ENCODE measurements around the gene KAT5.

Gene KAT5

DNA sequence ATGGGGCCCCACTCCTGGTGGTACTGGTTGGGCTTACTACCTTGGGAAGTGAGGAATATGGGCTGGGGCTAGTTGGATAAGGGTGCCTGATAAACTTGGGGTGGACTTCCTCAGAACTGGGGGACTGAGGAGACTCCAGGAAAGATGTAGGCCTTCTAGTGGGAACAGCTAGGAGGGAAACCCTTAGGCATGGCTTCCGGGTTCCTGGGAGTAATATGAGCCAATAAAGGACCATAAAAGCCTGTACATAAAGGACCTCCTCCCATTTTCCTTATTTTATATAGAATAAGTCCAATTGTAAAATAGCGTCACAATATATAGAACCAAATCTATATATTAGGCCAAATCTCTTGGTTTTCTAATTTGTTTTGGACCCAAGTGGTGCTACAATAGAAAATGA lies 27.0 kb downstream of the KAT5 start:
- TF ChIP-seq, protein P1, sequence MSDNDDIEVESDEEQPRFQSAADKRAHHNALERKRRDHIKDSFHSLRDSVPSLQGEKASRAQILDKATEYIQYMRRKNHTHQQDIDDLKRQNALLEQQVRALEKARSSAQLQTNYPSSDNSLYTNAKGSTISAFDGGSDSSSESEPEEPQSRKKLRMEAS (IDR thresholded peaks at IDR 0.05), result no peak
- TF ChIP-seq YY1 (IDR thresholded peaks at IDR 0.05; ENCODE audit: low read depth), result no peak
- TF ChIP-seq, protein P2, sequence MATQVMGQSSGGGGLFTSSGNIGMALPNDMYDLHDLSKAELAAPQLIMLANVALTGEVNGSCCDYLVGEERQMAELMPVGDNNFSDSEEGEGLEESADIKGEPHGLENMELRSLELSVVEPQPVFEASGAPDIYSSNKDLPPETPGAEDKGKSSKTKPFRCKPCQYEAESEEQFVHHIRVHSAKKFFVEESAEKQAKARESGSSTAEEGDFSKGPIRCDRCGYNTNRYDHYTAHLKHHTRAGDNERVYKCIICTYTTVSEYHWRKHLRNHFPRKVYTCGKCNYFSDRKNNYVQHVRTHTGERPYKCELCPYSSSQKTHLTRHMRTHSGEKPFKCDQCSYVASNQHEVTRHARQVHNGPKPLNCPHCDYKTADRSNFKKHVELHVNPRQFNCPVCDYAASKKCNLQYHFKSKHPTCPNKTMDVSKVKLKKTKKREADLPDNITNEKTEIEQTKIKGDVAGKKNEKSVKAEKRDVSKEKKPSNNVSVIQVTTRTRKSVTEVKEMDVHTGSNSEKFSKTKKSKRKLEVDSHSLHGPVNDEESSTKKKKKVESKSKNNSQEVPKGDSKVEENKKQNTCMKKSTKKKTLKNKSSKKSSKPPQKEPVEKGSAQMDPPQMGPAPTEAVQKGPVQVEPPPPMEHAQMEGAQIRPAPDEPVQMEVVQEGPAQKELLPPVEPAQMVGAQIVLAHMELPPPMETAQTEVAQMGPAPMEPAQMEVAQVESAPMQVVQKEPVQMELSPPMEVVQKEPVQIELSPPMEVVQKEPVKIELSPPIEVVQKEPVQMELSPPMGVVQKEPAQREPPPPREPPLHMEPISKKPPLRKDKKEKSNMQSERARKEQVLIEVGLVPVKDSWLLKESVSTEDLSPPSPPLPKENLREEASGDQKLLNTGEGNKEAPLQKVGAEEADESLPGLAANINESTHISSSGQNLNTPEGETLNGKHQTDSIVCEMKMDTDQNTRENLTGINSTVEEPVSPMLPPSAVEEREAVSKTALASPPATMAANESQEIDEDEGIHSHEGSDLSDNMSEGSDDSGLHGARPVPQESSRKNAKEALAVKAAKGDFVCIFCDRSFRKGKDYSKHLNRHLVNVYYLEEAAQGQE (IDR thresholded peaks at IDR 0.05; ENCODE audit: low read depth), result no peak

DNA sequence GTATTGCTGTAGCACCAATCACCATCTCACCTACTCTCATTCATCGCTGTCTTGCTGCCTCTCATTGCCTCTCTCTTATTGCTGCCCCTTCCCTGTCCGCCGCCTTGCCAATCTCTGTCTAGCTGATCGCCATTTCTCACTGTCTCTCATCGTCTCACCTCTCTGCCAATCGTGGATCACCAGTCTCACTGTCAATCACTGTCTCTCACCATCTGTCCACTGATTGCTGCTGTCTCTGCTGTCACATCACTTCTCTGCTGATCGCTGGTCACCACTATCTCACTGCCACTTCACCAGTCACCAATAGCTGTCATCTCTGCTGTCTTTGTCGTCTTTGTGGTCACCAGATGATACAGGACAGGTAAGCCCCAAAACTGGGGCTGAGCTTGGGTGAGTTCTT lies 29.1 kb downstream of the KAT5 start:
- TF ChIP-seq, protein P3, sequence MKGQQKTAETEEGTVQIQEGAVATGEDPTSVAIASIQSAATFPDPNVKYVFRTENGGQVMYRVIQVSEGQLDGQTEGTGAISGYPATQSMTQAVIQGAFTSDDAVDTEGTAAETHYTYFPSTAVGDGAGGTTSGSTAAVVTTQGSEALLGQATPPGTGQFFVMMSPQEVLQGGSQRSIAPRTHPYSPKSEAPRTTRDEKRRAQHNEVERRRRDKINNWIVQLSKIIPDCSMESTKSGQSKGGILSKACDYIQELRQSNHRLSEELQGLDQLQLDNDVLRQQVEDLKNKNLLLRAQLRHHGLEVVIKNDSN (IDR thresholded peaks at IDR 0.05), result no peak
- TF ChIP-seq ZBTB7A (IDR thresholded peaks at IDR 0.05; ENCODE audit: low read depth) (no peak), RAD21 (IDR thresholded peaks at IDR 0.05; ENCODE audit: low read depth) (no peak), TAF1 (IDR thresholded peaks at IDR 0.05; ENCODE audit: low read depth) (no peak), EGR1 (IDR thresholded peaks at IDR 0.05) (no peak), CEBPB (IDR thresholded peaks at IDR 0.05) (no peak), EP300 (IDR thresholded peaks at IDR 0.05; ENCODE audit: borderline replicate concordance) (no peak), TEAD4 (IDR thresholded peaks at IDR 0.05) (no peak), YY1 (IDR thresholded peaks at IDR 0.05; ENCODE audit: low read depth) (no peak), FOXM1 (IDR thresholded peaks at IDR 0.05; ENCODE audit: borderline replicate concordance, low read depth) (no peak), CREB1 (IDR thresholded peaks at IDR 0.05; ENCODE audit: low read depth) (no peak)
- TF ChIP-seq, protein P1 (IDR thresholded peaks at IDR 0.05), result no peak
- TF ChIP-seq, protein P2 (IDR thresholded peaks at IDR 0.05; ENCODE audit: low read depth), result no peak

DNA sequence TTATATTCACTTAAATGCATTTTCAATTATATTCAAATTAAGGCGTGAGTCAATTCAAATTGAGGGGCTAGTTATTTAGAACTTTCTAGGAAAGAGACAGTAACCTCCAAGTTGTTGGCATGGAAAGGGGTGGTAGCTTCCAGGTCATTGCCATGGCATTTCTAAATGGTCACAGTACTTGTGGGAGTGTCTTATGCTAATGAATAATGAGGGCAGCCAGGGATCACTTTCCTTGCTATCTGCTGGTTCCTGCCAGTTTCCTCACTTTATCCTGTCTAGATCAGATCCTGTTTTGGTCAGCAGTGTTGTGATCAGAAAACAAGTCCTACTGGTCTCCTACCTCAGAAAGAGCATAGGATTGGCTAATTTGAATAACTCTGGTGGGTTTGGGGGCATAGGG lies 30.3 kb downstream of the KAT5 start:
- TF ChIP-seq TEAD4 (IDR thresholded peaks at IDR 0.05), result no peak
- TF ChIP-seq, protein P2 (IDR thresholded peaks at IDR 0.05; ENCODE audit: low read depth), result no peak
- TF ChIP-seq, protein P3 (IDR thresholded peaks at IDR 0.05), result no peak
- TF ChIP-seq CREB1 (IDR thresholded peaks at IDR 0.05; ENCODE audit: low read depth), result no peak
- TF ChIP-seq CEBPB (IDR thresholded peaks at IDR 0.05), result no peak
- no peak for TF ChIP-seq TAF1 (IDR thresholded peaks at IDR 0.05; ENCODE audit: low read depth)
- no peak for TF ChIP-seq TCF12 (IDR thresholded peaks at IDR 0.05; ENCODE audit: low read depth)
- no peak for TF ChIP-seq NFIC (IDR thresholded peaks at IDR 0.05)
- TF ChIP-seq FOXM1 (IDR thresholded peaks at IDR 0.05; ENCODE audit: borderline replicate concordance, low read depth), result no peak
- TF ChIP-seq RAD21 (IDR thresholded peaks at IDR 0.05; ENCODE audit: low read depth), result no peak
- no peak for TF ChIP-seq EGR1 (IDR thresholded peaks at IDR 0.05)
- no peak for TF ChIP-seq ZBTB7A (IDR thresholded peaks at IDR 0.05; ENCODE audit: low read depth)
- TF ChIP-seq EP300 (IDR thresholded peaks at IDR 0.05; ENCODE audit: borderline replicate concordance), result no peak
- no peak for TF ChIP-seq YY1 (IDR thresholded peaks at IDR 0.05; ENCODE audit: low read depth)
- TF ChIP-seq, protein P1 (IDR thresholded peaks at IDR 0.05), result no peak

DNA sequence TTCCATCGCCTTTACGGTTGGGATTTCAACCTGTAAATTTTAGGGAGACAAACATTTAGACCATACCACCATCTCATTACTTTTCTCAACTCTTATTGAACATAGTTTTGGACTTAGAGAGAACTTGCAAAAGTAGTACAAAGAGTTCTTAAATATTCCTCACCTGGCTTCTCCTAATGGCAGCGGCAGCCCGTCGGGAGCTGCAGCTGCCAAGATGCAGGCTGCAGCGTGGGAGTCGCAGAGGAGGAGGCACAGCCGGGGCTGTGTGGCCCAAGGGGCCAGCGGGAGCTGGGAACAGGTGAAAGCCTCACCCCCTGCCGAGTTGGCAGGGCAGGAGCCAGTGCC lies 31.6 kb downstream of the KAT5 start:
- TF ChIP-seq, protein P2 (IDR thresholded peaks at IDR 0.05; ENCODE audit: low read depth), result no peak
- TF ChIP-seq TEAD4 (IDR thresholded peaks at IDR 0.05) (no peak), ZBTB7A (IDR thresholded peaks at IDR 0.05; ENCODE audit: low read depth) (no peak), EP300 (IDR thresholded peaks at IDR 0.05; ENCODE audit: borderline replicate concordance) (no peak), CREB1 (IDR thresholded peaks at IDR 0.05; ENCODE audit: low read depth) (no peak), NFIC (IDR thresholded peaks at IDR 0.05) (no peak), RAD21 (IDR thresholded peaks at IDR 0.05; ENCODE audit: low read depth) (no peak), YY1 (IDR thresholded peaks at IDR 0.05; ENCODE audit: low read depth) (no peak), TAF1 (IDR thresholded peaks at IDR 0.05; ENCODE audit: low read depth) (no peak), TCF12 (IDR thresholded peaks at IDR 0.05; ENCODE audit: low read depth) (no peak), FOXM1 (IDR thresholded peaks at IDR 0.05; ENCODE audit: borderline replicate concordance, low read depth) (no peak), CEBPB (IDR thresholded peaks at IDR 0.05) (no peak), EGR1 (IDR thresholded peaks at IDR 0.05) (no peak)
- TF ChIP-seq, protein P1 (IDR thresholded peaks at IDR 0.05), result no peak
- TF ChIP-seq, protein P3 (IDR thresholded peaks at IDR 0.05), result no peak
